HEK293T (cell line): ENCODE results near the gene SH3BP2.

Experiments used
- FOXK2 ChIP-seq: fragments of 450-650 bp; IDR thresholded peaks from 2 replicates; pipeline ENCODE4 v1.6.1; 2016; ENCODE audit warnings: mild to moderate bottlenecking
- NFRKB ChIP-seq: fragments of 450-650 bp; IDR thresholded peaks from 2 replicates; pipeline ENCODE4 v1.6.1; 2016; ENCODE audit warnings: mild to moderate bottlenecking, moderate library complexity

DNA sequence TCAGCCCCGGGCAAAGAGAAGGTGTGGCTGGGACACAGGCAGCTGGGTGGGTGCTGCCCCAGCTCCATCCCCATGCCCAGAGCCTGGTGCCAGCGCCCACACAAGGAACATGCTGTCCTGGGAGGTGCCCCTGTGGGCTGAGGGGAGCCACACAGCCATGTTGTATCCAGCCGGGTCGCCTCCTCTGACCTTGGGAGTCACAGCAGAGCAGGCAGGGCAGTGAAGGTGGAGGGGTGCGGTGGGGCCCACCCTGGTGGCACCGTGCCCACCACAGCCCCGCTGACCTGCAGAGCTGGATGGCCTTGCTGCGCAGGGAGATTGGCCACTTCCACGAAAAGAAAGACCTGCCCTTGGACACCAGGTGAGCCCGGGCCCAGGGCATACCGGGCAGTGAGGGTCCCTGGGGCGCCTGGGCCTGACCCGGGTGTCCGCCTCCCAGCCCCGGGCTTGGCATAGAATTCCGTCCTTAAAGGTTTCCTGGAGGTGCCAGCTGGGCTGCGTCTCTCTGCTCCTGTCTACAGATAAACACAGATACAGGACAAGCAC, 32.0 kb downstream of the SH3BP2 start:
- TF ChIP-seq NFRKB, result no peak
- TF ChIP-seq FOXK2, result no peak
